Right atrium auricular region (tissue), 2 donors: ENCODE measurements around the gene GRIK4. TPM values are rescaled to one million over a fixed set of nuclear protein-coding genes. Genes with fewer than 3 reads are reported as not detected.

ENCODE experiments used
- DNase-seq: peaks from one replicate; pipeline ENCODE4 v3.0.0-alpha.2; 2019; ENCODE audit warnings: low spot score
- H3K27ac ChIP-seq, 2 donors: fragments of 200-600 bp; sonication (generic); 1 replicate in 1 of 2; 2 replicates in 1 of 2; pipeline ENCODE4 v1.5.1; 2016 to 2019
- H3K27me3 ChIP-seq, 2 donors: fragments of 200-600 bp; sonication (generic); one replicate each; pipeline versions ENCODE4 v1.5.1 to v1.6.0; 2017 to 2019
- H3K36me3 ChIP-seq: fragments of 200-600 bp; sonication (generic); one replicate; pipeline ENCODE4 v1.5.1; 2016
- H3K4me1 ChIP-seq, 2 donors: fragments of 200-600 bp; sonication (generic); one replicate each; pipeline versions ENCODE4 v1.5.1 to v1.6.0; 2017 to 2019
- H3K4me3 ChIP-seq, 2 donors: fragments of 200-600 bp; sonication (generic); 1 replicate in 1 of 2; 2 replicates in 1 of 2; pipeline ENCODE4 v1.5.1; 2017 to 2019; ENCODE audit warnings: mild to moderate bottlenecking in 1 of 2, moderate library complexity in 1 of 2
- H3K9me3 ChIP-seq, 2 donors: fragments of 200-600 bp; sonication (generic); one replicate each; pipeline ENCODE4 v1.5.1; 2019
- CTCF ChIP-seq, 2 donors: fragments of 200-600 bp; sonication (generic); IDR thresholded peaks; one replicate each; pipeline ENCODE4 v1.5.1; 2019; ENCODE audit warnings: antibody characterized with exemption in 2 of 2
- total RNA-seq, 2 donors: library from RNA; depleted of rRNA; stranded (reverse); fragments of >200 nt; gene quantifications; one replicate each; pipeline ENCODE4 v1.1.0, GENCODE V29; 2016

GRIK4 gene
- total RNA-seq, 2 donors from 2014 or later, result 0.04 to 0.30 TPM

DNA sequence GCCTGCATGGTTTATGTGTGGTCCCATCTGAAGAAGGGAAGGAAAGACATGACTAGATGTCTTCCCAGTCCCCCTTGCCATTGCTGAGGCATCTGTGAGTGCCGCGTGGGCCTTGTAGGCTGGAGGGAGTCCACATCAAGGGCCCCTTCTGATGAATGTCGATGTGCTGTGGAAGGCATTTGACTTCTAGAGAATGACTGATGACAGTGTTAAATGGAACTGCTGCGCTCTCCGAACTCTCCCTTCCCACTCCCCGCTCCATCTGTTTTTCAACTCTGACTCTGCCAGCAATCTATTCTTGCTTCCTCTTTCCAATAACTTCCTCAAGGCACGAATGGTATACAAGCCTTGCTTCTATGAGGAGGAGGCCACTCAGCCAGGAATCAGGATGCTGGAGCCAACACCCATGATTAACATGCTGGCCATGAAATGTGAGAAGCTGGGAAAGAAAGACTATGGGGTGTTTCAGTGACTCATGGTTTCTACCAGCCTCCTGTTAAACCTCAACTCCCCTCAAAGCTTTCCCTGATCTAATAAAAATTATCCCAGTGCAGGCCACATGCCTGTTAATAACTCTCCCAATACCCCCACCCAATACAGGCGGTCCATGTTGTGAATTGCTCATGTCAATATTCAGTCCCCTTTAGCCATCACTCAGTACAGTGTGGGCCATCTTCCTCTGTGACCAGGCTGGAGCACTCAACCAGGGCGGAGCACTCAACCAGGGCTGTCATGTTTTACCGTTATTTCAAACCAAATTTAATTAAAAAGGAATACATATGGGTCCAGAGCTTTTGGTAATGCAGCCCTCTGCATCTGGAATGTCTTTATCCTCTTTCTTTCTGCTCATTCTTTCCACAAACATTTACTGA, 466.0 kb downstream of the GRIK4 start:
- no peaks in the 10 kb centered on the region for H3K4me1 ChIP-seq
- no peak for TF ChIP-seq CTCF (IDR thresholded peaks at IDR 0.05)
- no peaks in the 10 kb centered on the region for H3K36me3 ChIP-seq
- H3K27ac ChIP-seq, result no peak overlapping the region
- H3K4me3 ChIP-seq, result no peak overlapping the region
- no peaks in the 10 kb centered on the region for H3K27me3 ChIP-seq
- H3K9me3 ChIP-seq, result no peaks in the 10 kb centered on the region
- DNase-seq, result no peak

DNA sequence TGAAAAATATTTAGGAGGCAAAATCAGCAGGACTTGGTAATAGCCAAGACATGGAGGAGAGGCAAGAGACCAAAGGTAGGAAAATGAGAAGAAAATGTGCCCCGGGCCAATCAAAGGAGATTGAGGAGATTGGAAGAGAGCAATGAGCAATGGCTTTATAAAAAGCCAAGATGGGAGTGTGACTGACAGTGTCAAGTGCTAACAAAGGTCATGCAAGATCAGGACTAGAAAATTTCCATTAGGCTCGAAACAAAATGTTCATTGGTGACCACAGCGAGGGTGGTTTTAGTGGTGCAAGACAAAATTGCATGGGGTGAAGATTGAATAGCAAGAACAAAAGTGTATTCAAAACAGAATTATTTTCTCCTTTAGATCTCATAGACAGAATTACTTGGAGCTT, 467.2 kb downstream of the GRIK4 start:
- no peaks in the 10 kb centered on the region for H3K4me1 ChIP-seq
- no peaks in the 10 kb centered on the region for H3K9me3 ChIP-seq

GRCh38 chr11:120985718-120986569, 474.4 kb downstream of the GRIK4 start:
- no peaks in the 10 kb centered on the region for H3K36me3 ChIP-seq
- no peak for DNase-seq
- peak; percentile 13 to 45 for TF ChIP-seq CTCF (IDR thresholded peaks at IDR 0.05)
- H3K27me3 ChIP-seq, result no peaks in the 10 kb centered on the region
- no peaks in the 10 kb centered on the region for H3K9me3 ChIP-seq
- peaks cover 0 to 12% of the 10 kb centered on the region in 2 donors for H3K4me1 ChIP-seq
- peak overlapping the region; percentile 27 to 46 for H3K27ac ChIP-seq
- peak overlapping the region; percentile 38 to 51 for H3K4me3 ChIP-seq

More for the DNA sequence above, 467.2 kb downstream of the GRIK4 start:
- H3K27me3 ChIP-seq, result no peaks in the 10 kb centered on the region
- TF ChIP-seq CTCF (IDR thresholded peaks at IDR 0.05), result no peak
- no peak overlapping the region for H3K4me3 ChIP-seq
- H3K27ac ChIP-seq, result no peak overlapping the region
- no peak for DNase-seq
- H3K36me3 ChIP-seq, result no peaks in the 10 kb centered on the region

GRCh38 chr11:120988603-120989002, 477.1 kb downstream of the GRIK4 start:
- Histone ChIP-seq H3K27ac (no peak overlapping the region), H3K27me3 (no peaks in the 10 kb centered on the region), H3K9me3 (no peaks in the 10 kb centered on the region), H3K4me3 (no peak overlapping the region), H3K4me1 (peaks cover 0 to 12% of the 10 kb centered on the region in 2 donors), H3K36me3 (no peaks in the 10 kb centered on the region)
- no peak for TF ChIP-seq CTCF (IDR thresholded peaks at IDR 0.05)
- DNase-seq, result no peak

GRCh38 chr11:120991830-120992686, 480.5 kb downstream of the GRIK4 start:
- Histone ChIP-seq H3K27me3 (no peaks in the 10 kb centered on the region), H3K36me3 (no peaks in the 10 kb centered on the region), H3K9me3 (no peaks in the 10 kb centered on the region), H3K4me3 (no peak overlapping the region), H3K4me1 (no peaks in the 10 kb centered on the region), H3K27ac (no peak overlapping the region)
- no peak for DNase-seq
- TF ChIP-seq CTCF (IDR thresholded peaks at IDR 0.05), result no peak
